DMS114 treated with DMSO at 0.1 percent for 48 hours (cell line): ENCODE results near the gene SLC9A3.

ENCODE experiments used
- DNase-seq: peaks from one replicate; lab custom pipeline; 2025; ENCODE audit not compliant: unreplicated experiment; lab: John Stamatoyannopoulos, UW

Gene SLC9A3

GRCh38 chr5:432201-432927 is 91.9 kb downstream of the SLC9A3 start:
- no peak for DNase-seq

- DNase-seq = no peak
Observed at GRCh38 chr5:431711-432050, 92.6 kb downstream of the SLC9A3 start.

- no peak for DNase-seq
Observed at GRCh38 chr5:431001-431710, 93.1 kb downstream of the SLC9A3 start.

- no peak for DNase-seq
Observed at GRCh38 chr5:430214-430925, 93.9 kb downstream of the SLC9A3 start.

- no peak for DNase-seq
Observed at GRCh38 chr5:429453-430188, 94.6 kb downstream of the SLC9A3 start.

GRCh38 chr5:428754-429452 is 95.3 kb downstream of the SLC9A3 start:
- no peak for DNase-seq

GRCh38 chr5:428219-428618 is 96.0 kb downstream of the SLC9A3 start:
- no peak for DNase-seq

GRCh38 chr5:427415-428087 is 96.7 kb downstream of the SLC9A3 start:
- DNase-seq = no peak

GRCh38 chr5:426392-426976 is 97.8 kb downstream of the SLC9A3 start:
- no peak for DNase-seq

GRCh38 chr5:425714-426113 is 98.5 kb downstream of the SLC9A3 start:
- DNase-seq = no peak

- DNase-seq = no peak
Observed at GRCh38 chr5:424301-425110, 99.7 kb downstream of the SLC9A3 start.

GRCh38 chr5:423626-424261 is 100.5 kb downstream of the SLC9A3 start:
- DNase-seq = no peak

GRCh38 chr5:423233-423565 is 101.0 kb downstream of the SLC9A3 start:
- DNase-seq = no peak

- no peak for DNase-seq
Observed at GRCh38 chr5:422323-423232, 101.7 kb downstream of the SLC9A3 start.

GRCh38 chr5:421901-422300 is 102.3 kb downstream of the SLC9A3 start:
- no peak for DNase-seq

GRCh38 chr5:421287-421880 is 102.9 kb downstream of the SLC9A3 start:
- DNase-seq = no peak

GRCh38 chr5:420632-421286 is 103.5 kb downstream of the SLC9A3 start:
- no peak for DNase-seq
